A549 (cell line): ENCODE measurements around the gene SMIM32. TPM values are rescaled to one million over a fixed set of nuclear protein-coding genes. Genes with fewer than 3 reads are reported as not detected.

Experiments
- ATAC-seq, 2 experiments: fragments of 200-7000 bp in 1 of 2; fragments of >200 bp in 1 of 2; cut with Nextera tagmentation in 1 of 2; cut with Tn5 transposase in 1 of 2; 3 replicates each; pipeline versions ENCODE4 v1.8.0 to v1.9.1; 2018 to 2020; ENCODE audit warnings: mild to moderate bottlenecking in 1 of 2, moderate library complexity in 1 of 2
- CTCF ChIA-PET: fragments of 300-600 bp; sonication (Branson Sonifier 250); formaldehyde crosslinking; extraction: SDS; loops from one replicate; lab custom pipeline; 2021; ENCODE audit warnings: antibody characterized with exemption, inconsistent platforms; lab: Yijun Ruan, JAX
- POLR2A ChIA-PET: fragments of 350-600 bp; formaldehyde crosslinking; extraction: SDS; loops from one replicate; lab custom pipeline; 2021; ENCODE audit warnings: antibody characterized with exemption, inconsistent platforms; lab: Yijun Ruan, JAX
- DNase-seq, 2 experiments: peaks; one replicate each; pipeline versions ENCODE4 v3.0.0 to v3.0.0-alpha.2; 2011 to 2016; ENCODE audit warnings: low read depth in 1 of 2, low spot score in 1 of 2
- FAIRE-seq: peaks from 2 replicates; lab custom pipeline; 2011; peaks lifted over from hg19 to GRCh38; lab: Jason Lieb, UNC
- H3K27ac ChIP-seq, 2 experiments: fragments of >200 bp; sonication (Bioruptor Twin); formaldehyde crosslinking; 3 replicates each; pipeline ENCODE4 v1.5.1; 2016 to 2017
- H3K4me1 ChIP-seq: fragments of >200 bp; sonication (Bioruptor Twin); formaldehyde crosslinking; 3 replicates; pipeline ENCODE4 v1.6.1; 2016
- H3K4me2 ChIP-seq: fragments of >200 bp; sonication (Bioruptor Twin); formaldehyde crosslinking; 3 replicates; pipeline ENCODE4 v1.6.1; 2016
- H3K4me3 ChIP-seq: fragments of >200 bp; sonication (Bioruptor Twin); formaldehyde crosslinking; 3 replicates; pipeline ENCODE4 v1.5.1; 2016
- H3K9me3 ChIP-seq: fragments of >200 bp; sonication (Bioruptor Twin); formaldehyde crosslinking; 3 replicates; pipeline ENCODE4 v1.6.1; 2016
- BHLHE40 ChIP-seq: IDR thresholded peaks from 2 replicates; pipeline ENCODE4 v1.6.1; 2012; ENCODE audit warnings: low read depth, low read length, inconsistent platforms
- CBX8 ChIP-seq: fragments of 200-600 bp; sonication (generic); IDR thresholded peaks from 2 replicates; pipeline ENCODE4 v1.6.1; 2016
- CTCF ChIP-seq: fragments of >200 bp; sonication (Bioruptor Twin); formaldehyde crosslinking; IDR thresholded peaks from 3 replicates; pipeline ENCODE4 v1.5.1; 2016
- EP300 ChIP-seq, 2 experiments: fragments of >200 bp; sonication (Bioruptor Twin); formaldehyde crosslinking; IDR thresholded peaks; 2 replicates in 1 of 2; 3 replicates in 1 of 2; pipeline ENCODE4 v1.6.1; 2016 to 2017
- ESRRA ChIP-seq: fragments of 150-350 bp; IDR thresholded peaks from 2 replicates; pipeline ENCODE4 v1.6.1; 2014; ENCODE audit warnings: mild to moderate bottlenecking, low read length, borderline replicate concordance
- FOSL2 ChIP-seq, 2 experiments: fragments of 450-650 bp in 1 of 2; fragments of >200 bp in 1 of 2; sonication (Bioruptor Twin) in 1 of 2; formaldehyde crosslinking; IDR thresholded peaks; 2 replicates each; pipeline versions ENCODE4 v1.5.0 to v1.6.1; 2016 to 2020; ENCODE audit warnings: mild to moderate bottlenecking in 1 of 2, moderate library complexity in 1 of 2
- GATA3 ChIP-seq: IDR thresholded peaks from 2 replicates; pipeline ENCODE4 v1.6.1; 2012; ENCODE audit warnings: borderline replicate concordance
- HOXB5 ChIP-seq: fragments of 250-450 bp; sonication (Bioruptor Pico); IDR thresholded peaks from 2 replicates; pipeline ENCODE4 v1.5.0; 2020; ENCODE audit warnings: mild to moderate bottlenecking, moderate library complexity
- JUN ChIP-seq, 2 experiments: fragments of >200 bp; sonication (Bioruptor Twin); formaldehyde crosslinking; IDR thresholded peaks; 2 replicates in 1 of 2; 3 replicates in 1 of 2; pipeline ENCODE4 v1.6.1; 2016 to 2017
- KDM1A ChIP-seq: fragments of 200-600 bp; sonication (generic); IDR thresholded peaks from 2 replicates; pipeline ENCODE4 v1.6.1; 2016; ENCODE audit warnings: low read depth, mild to moderate bottlenecking
- RAD21 ChIP-seq, 2 experiments: fragments of >200 bp in 1 of 2; sonication (Bioruptor Twin) in 1 of 2; formaldehyde crosslinking in 1 of 2; IDR thresholded peaks in 1 of 2; conservative IDR thresholded peaks in 1 of 2; 2 replicates in 1 of 2; 3 replicates in 1 of 2; pipeline ENCODE4 v1.6.1; 2012 to 2018; ENCODE audit warnings: inconsistent platforms in 1 of 2
- REST ChIP-seq: fragments of 200-600 bp; sonication (generic); IDR thresholded peaks from 2 replicates; pipeline ENCODE4 v1.6.1; 2016; ENCODE audit warnings: antibody characterized with exemption, mild to moderate bottlenecking, moderate library complexity
- RFX5 ChIP-seq: fragments of 450-650 bp; IDR thresholded peaks from 2 replicates; pipeline ENCODE4 v1.7.1; 2014; ENCODE audit warnings: antibody characterized with exemption, mild to moderate bottlenecking, moderate library complexity
- RNF2 ChIP-seq: fragments of 200-600 bp; sonication (generic); IDR thresholded peaks from 2 replicates; pipeline ENCODE4 v1.6.1; 2016; ENCODE audit warnings: low read depth, mild to moderate bottlenecking, antibody characterized with exemption, moderate library complexity, borderline replicate concordance
- SMC3 ChIP-seq: fragments of >200 bp; sonication (Bioruptor Twin); formaldehyde crosslinking; IDR thresholded peaks from 3 replicates; pipeline ENCODE4 v1.6.1; 2018; ENCODE audit warnings: inconsistent platforms
- ZC3H11A ChIP-seq: fragments of 450-650 bp; IDR thresholded peaks from 2 replicates; pipeline ENCODE4 v1.6.1; 2014; ENCODE audit warnings: antibody characterized with exemption, mild to moderate bottlenecking
- ZFP36 ChIP-seq: fragments of 450-650 bp; IDR thresholded peaks from 2 replicates; pipeline ENCODE4 v1.6.1; 2014; ENCODE audit warnings: borderline replicate concordance; ENCODE audit not compliant: partially characterized antibody
- ZNF302 ChIP-seq: fragments of 250-450 bp; sonication (Bioruptor Pico); IDR thresholded peaks from 2 replicates; pipeline ENCODE4 v1.9.0; 2021; ENCODE audit warnings: inconsistent platforms, mild to moderate bottlenecking, moderate library complexity
- WGBS: methylation state at CpG from one replicate; pipeline ENCODE4 v1.1.6; 2017; ENCODE audit errors: missing lambda C conversion rate; 5-methylcytosine and 5-hydroxymethylcytosine counted together
- polyA plus RNA-seq, 4 experiments: library from polyadenylated mRNA; depleted of rRNA in 3 of 4; stranded (reverse); fragments of >200 nt; fragmentation: RNase III in 1 of 4; extraction: RNeasy Plus Mini Kit Qiagen cat#74134 plus additional on column Dnase treatment in 1 of 4; gene quantifications; 2 replicates in 3 of 4; 3 replicates in 1 of 4; pipeline ENCODE4 v1.2.3, GENCODE V29; 2011 to 2017
- TF ChIP-seq, protein P1 (sequence below): fragments of 150-350 bp; IDR thresholded peaks from 2 replicates; pipeline ENCODE4 v1.6.1; 2014; ENCODE audit warnings: low read depth, mild to moderate bottlenecking, low read length
- TF ChIP-seq, protein P2 (sequence below): fragments of 450-650 bp; IDR thresholded peaks from 2 replicates; pipeline ENCODE4 v1.6.1; 2014; ENCODE audit warnings: antibody characterized with exemption
- TF ChIP-seq, protein P3 (sequence below): IDR thresholded peaks from 2 replicates; pipeline ENCODE4 v1.6.1; 2012; ENCODE audit warnings: low read depth, borderline replicate concordance

The SMIM32 gene
- polyA plus RNA-seq, 2 of the 4 experiments (the other 2 are of a cell fraction) = not detected

DNA sequence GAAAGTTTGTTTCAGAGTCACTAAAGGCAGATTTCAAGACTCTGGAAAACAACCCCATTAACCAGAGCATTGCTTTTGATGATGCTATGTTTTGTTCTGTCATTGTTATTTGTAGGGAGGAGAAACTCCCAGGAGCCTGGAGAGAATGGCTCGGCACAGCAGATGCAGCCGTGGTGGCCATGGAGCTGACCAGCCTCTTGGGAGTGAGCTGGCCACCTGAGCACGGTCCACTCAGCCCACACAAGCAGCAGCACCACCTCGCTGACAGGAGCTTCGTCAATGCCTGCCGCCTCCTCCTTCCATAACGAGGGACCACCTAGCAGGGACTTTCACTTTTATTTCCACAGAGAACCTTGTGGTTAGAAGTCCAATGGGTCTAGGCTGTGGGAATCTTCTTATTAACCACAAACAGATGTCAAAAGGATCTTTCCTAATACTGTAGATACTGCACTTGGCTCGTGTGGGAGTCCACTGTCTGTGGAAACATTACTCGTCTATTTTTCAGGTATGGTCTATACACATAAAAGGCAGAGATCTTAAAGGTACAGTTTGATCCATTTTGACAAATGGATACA lies 21.0 kb upstream of the SMIM32 start (continued):
- TF ChIP-seq ZNF302 = no peak
- TF ChIP-seq, protein P1, sequence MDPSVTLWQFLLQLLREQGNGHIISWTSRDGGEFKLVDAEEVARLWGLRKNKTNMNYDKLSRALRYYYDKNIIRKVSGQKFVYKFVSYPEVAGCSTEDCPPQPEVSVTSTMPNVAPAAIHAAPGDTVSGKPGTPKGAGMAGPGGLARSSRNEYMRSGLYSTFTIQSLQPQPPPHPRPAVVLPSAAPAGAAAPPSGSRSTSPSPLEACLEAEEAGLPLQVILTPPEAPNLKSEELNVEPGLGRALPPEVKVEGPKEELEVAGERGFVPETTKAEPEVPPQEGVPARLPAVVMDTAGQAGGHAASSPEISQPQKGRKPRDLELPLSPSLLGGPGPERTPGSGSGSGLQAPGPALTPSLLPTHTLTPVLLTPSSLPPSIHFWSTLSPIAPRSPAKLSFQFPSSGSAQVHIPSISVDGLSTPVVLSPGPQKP = no peak

- DNase-seq (peak; percentile 50 to 61), FAIRE-seq (no peak)
- no peaks in the 10 kb centered on the region for H3K4me1 ChIP-seq
- TF ChIP-seq CTCF = peak; percentile 83
- peak; percentile 79 to 80 for TF ChIP-seq RAD21 (conservative IDR thresholded peaks at IDR 0.05 in 1 of 2, IDR thresholded peaks at IDR 0.05 in 1 of 2)
- peak; percentile 83 for TF ChIP-seq SMC3
- TF ChIP-seq, protein P2, sequence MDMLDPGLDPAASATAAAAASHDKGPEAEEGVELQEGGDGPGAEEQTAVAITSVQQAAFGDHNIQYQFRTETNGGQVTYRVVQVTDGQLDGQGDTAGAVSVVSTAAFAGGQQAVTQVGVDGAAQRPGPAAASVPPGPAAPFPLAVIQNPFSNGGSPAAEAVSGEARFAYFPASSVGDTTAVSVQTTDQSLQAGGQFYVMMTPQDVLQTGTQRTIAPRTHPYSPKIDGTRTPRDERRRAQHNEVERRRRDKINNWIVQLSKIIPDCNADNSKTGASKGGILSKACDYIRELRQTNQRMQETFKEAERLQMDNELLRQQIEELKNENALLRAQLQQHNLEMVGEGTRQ = no peak
- TF ChIP-seq, protein P3, sequence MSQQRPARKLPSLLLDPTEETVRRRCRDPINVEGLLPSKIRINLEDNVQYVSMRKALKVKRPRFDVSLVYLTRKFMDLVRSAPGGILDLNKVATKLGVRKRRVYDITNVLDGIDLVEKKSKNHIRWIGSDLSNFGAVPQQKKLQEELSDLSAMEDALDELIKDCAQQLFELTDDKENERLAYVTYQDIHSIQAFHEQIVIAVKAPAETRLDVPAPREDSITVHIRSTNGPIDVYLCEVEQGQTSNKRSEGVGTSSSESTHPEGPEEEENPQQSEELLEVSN = no peak
- TF ChIP-seq RFX5 = no peak
- no peak for TF ChIP-seq CBX8
- TF ChIP-seq, all 56 proteins: peak for 3
- no peak overlapping the region for H3K4me3 ChIP-seq
- WGBS = 36% methylated on average over 10 of the region's 10 CpGs
- H3K27ac ChIP-seq = no peak overlapping the region
- H3K4me2 ChIP-seq = no peak overlapping the region
- H3K9me3 ChIP-seq = no peaks in the 10 kb centered on the region
- ChIA-PET POLR2A (no interaction called here), CTCF (interaction anchor here (0.6 to 5.1 kb wide), 39 partner anchors 12 to 1547 kb away, joined by 3 to 41 read pairs (median 4); partner anchors contain the start of genes SMIM32 and TGFBI)
- ATAC-seq = peak in 1 of 2 experiments; percentile 74; a peak in 3 of 6 replicates
Observed at GRCh38 chr5:136212252-136212721, 19.3 kb upstream of the SMIM32 start.

GRCh38 chr5:136211282-136212040 lies 18.5 kb upstream of the SMIM32 start:
- no peaks in the 10 kb centered on the region for H3K4me1 ChIP-seq
- no peak overlapping the region for H3K27ac ChIP-seq
- TF ChIP-seq ZFP36 (no peak), GATA3 (no peak), ZC3H11A (no peak), ESRRA (no peak), FOSL2 (IDR thresholded peaks at IDR 0.05) (no peak), FOSL2 (CRISPR knock-in tag; IDR thresholded peaks at IDR 0.05) (no peak), EP300 (IDR thresholded peaks at IDR 0.05) (no peak), HOXB5 (CRISPR knock-in tag) (no peak), RFX5 (no peak), KDM1A (no peak), RNF2 (no peak), REST (no peak), JUN (IDR thresholded peaks at IDR 0.05) (no peak), RAD21 (conservative IDR thresholded peaks at IDR 0.05 in 1 of 2, IDR thresholded peaks at IDR 0.05 in 1 of 2) (no peak), BHLHE40 (no peak), CBX8 (no peak)
- TF ChIP-seq, protein P2 = no peak
- ATAC-seq = no peak
- POLR2A ChIA-PET = no interaction called here
- CTCF ChIA-PET = interaction anchor here (0.6 to 5.1 kb wide), 39 partner anchors 11 to 1548 kb away, joined by 3 to 41 read pairs (median 3); partner anchors contain the start of genes SMIM32 and TGFBI
- no peak for FAIRE-seq
- H3K4me2 ChIP-seq = no peak overlapping the region
- no peaks in the 10 kb centered on the region for H3K9me3 ChIP-seq
- no peak overlapping the region for H3K4me3 ChIP-seq
- DNase-seq = no peak
- 68% methylated on average over 10 of the region's 10 CpGs for WGBS
